ENCODE results near the gene TEDDM1.

DNA sequence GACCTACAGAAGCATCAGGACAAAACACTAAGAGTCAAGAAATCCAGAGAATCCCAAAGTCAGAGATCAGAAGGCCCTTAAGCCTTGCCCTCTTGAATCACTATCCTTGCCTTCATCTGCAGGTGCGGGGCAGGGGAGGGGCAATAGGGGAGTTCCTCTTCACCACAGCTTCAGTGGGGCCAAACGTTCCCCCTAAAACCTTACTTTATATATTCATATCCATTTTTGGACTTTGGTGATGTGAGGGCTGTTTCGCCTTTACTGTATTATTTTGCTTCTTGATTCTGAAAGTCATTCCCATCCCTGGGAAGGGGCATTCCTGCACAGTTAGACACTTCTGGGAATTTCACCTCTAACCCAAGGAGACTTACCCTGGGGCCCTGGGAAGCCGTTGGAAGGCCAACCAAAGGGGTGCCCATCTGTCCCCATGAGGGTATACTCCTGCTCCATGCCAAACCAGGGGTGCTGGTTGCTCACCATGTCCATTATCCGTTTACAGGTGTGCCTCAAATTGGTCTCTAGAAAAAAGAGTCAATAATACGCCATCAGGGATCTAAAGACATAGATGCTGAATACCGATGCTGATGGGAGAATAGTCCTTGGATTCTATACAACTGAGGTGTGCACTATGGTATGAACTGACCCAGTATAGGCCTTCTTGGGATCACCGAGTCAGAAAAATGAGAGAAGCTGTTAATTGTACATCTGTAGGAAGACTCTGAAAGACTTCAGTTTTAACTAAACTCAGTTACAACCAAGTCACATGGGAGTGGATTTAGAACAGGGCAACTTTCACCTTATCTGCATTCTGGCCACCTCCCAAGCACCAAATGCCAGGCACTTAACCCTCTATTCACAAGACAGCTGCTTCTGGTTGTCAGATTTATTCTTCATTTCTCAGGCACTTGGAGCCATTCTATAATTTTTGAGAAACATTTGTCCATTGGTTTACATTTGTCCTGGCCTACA, 14.3 kb downstream of the TEDDM1 start:
- TF ChIP-seq, protein P1, sequence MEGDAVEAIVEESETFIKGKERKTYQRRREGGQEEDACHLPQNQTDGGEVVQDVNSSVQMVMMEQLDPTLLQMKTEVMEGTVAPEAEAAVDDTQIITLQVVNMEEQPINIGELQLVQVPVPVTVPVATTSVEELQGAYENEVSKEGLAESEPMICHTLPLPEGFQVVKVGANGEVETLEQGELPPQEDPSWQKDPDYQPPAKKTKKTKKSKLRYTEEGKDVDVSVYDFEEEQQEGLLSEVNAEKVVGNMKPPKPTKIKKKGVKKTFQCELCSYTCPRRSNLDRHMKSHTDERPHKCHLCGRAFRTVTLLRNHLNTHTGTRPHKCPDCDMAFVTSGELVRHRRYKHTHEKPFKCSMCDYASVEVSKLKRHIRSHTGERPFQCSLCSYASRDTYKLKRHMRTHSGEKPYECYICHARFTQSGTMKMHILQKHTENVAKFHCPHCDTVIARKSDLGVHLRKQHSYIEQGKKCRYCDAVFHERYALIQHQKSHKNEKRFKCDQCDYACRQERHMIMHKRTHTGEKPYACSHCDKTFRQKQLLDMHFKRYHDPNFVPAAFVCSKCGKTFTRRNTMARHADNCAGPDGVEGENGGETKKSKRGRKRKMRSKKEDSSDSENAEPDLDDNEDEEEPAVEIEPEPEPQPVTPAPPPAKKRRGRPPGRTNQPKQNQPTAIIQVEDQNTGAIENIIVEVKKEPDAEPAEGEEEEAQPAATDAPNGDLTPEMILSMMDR (IDR thresholded peaks at IDR 0.05; ENCODE audit: poor library complexity, severe bottlenecking): no peak
- no peak for TF ChIP-seq EZH2 (IDR thresholded peaks at IDR 0.05; ENCODE audit: borderline replicate concordance, insufficient read depth, low read length, poor library complexity, severe bottlenecking)
- TF ChIP-seq POLR2AphosphoS5 (IDR thresholded peaks at IDR 0.05): no peak
- no peak for TF ChIP-seq TAF1 (IDR thresholded peaks at IDR 0.05; ENCODE audit: low read depth)
- TF ChIP-seq, protein P2, sequence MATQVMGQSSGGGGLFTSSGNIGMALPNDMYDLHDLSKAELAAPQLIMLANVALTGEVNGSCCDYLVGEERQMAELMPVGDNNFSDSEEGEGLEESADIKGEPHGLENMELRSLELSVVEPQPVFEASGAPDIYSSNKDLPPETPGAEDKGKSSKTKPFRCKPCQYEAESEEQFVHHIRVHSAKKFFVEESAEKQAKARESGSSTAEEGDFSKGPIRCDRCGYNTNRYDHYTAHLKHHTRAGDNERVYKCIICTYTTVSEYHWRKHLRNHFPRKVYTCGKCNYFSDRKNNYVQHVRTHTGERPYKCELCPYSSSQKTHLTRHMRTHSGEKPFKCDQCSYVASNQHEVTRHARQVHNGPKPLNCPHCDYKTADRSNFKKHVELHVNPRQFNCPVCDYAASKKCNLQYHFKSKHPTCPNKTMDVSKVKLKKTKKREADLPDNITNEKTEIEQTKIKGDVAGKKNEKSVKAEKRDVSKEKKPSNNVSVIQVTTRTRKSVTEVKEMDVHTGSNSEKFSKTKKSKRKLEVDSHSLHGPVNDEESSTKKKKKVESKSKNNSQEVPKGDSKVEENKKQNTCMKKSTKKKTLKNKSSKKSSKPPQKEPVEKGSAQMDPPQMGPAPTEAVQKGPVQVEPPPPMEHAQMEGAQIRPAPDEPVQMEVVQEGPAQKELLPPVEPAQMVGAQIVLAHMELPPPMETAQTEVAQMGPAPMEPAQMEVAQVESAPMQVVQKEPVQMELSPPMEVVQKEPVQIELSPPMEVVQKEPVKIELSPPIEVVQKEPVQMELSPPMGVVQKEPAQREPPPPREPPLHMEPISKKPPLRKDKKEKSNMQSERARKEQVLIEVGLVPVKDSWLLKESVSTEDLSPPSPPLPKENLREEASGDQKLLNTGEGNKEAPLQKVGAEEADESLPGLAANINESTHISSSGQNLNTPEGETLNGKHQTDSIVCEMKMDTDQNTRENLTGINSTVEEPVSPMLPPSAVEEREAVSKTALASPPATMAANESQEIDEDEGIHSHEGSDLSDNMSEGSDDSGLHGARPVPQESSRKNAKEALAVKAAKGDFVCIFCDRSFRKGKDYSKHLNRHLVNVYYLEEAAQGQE (IDR thresholded peaks at IDR 0.05; ENCODE audit: borderline replicate concordance): no peak
- TF ChIP-seq MXI1 (conservative IDR thresholded peaks at IDR 0.05; ENCODE audit: poor library complexity, severe bottlenecking): no peak
